Bladder microvascular endothelial cell (primary cell): ENCODE data around the gene PODXL2. TPM values are rescaled to one million over a fixed set of nuclear protein-coding genes. Genes with fewer than 3 reads are reported as not detected.

Experiments
- total RNA-seq: library from RNA; depleted of rRNA; stranded (reverse); fragments of >200 nt; gene quantifications from 2 replicates; pipeline ENCODE4 v1.2.3, GENCODE V29; 2014

The PODXL2 gene, protein sequence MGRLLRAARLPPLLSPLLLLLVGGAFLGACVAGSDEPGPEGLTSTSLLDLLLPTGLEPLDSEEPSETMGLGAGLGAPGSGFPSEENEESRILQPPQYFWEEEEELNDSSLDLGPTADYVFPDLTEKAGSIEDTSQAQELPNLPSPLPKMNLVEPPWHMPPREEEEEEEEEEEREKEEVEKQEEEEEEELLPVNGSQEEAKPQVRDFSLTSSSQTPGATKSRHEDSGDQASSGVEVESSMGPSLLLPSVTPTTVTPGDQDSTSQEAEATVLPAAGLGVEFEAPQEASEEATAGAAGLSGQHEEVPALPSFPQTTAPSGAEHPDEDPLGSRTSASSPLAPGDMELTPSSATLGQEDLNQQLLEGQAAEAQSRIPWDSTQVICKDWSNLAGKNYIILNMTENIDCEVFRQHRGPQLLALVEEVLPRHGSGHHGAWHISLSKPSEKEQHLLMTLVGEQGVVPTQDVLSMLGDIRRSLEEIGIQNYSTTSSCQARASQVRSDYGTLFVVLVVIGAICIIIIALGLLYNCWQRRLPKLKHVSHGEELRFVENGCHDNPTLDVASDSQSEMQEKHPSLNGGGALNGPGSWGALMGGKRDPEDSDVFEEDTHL
- total RNA-seq = 1.1 and 5.3 TPM in 2 replicates

DNA sequence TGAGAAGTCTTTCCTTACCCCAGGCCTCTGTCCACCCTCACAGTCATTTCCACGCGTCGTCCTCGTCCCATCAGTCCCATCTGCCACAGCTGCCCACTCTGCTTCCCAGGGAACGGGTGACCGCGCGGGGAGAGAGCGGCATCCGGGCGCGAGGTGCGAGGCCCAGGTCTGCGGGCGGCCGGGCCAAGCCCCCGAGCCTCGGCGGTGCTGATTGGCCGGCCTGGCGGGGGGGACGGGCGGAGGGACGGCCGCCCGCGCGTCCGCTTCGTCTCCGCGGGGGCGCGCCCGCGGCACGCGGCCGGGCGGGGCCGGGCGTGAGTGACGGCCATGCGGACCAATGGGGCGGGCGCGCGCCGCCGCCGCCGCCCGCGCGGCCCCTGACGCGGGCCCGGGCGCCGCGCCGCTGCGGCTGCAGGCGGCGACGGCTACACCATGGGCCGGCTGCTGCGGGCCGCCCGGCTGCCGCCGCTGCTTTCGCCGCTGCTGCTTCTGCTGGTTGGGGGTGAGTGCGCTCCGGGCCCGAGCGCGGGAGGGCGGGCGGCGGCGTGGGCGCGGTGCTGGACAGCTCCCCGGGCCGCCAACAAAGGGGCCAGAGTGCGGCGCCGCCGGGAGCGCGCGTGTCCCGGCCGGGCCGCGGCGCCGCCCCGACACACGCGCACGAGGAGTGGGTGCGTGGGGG is at the start of gene PODXL2:
PODXL2 (plus strand) TSS at position 398 of the 679 bp plus-strand sequence; CDS start at position 433, 35 bp downstream.

DNA sequence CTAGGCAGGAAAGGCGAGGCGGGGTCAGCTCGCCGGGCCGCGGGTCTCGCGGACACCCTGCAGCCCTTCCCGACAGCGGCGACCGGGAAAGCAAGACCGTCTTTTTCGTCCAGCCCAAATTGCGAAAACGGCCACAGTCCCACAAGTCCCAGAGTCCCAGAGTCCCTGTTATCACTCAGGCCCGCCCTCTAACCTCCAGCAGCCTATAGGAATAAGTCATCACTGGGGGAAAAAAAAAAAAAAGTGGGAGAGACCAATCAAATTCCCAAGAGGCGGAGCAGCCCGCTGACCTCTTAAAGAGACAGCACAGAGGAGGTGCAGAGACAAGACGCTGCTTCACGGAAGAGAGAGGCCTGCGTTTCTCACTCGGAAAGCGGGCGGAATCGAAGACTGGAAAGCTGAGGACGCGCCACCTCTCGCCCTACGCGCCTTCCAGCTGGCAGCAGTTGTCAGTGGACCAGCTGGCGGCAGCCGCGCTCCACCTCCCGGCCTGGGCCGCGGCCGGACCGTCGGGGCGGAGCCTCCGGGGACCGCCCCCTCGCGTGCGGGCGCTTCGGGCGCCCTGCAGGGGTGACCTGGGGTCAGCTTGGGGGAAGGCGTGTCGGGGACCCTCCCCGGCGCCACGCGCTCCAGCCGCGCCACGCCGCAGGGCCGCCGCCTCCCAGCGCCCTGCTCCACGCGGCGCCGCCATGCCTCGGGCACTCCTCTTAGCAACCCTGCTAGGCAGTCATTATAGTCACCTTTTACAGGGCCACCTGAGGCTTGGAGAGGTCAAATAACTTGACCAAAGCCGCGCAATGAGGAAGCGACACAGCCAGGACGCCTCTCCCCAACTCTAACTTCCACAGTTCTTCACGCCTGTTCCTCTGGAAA is 38.2 kb upstream of the PODXL2 start, which contains the start of gene TPRA1:
TPRA1 (minus strand) TSS at position 141 of the 873 bp plus-strand sequence. CDS start 10,587 bp downstream, outside the sequence.

DNA sequence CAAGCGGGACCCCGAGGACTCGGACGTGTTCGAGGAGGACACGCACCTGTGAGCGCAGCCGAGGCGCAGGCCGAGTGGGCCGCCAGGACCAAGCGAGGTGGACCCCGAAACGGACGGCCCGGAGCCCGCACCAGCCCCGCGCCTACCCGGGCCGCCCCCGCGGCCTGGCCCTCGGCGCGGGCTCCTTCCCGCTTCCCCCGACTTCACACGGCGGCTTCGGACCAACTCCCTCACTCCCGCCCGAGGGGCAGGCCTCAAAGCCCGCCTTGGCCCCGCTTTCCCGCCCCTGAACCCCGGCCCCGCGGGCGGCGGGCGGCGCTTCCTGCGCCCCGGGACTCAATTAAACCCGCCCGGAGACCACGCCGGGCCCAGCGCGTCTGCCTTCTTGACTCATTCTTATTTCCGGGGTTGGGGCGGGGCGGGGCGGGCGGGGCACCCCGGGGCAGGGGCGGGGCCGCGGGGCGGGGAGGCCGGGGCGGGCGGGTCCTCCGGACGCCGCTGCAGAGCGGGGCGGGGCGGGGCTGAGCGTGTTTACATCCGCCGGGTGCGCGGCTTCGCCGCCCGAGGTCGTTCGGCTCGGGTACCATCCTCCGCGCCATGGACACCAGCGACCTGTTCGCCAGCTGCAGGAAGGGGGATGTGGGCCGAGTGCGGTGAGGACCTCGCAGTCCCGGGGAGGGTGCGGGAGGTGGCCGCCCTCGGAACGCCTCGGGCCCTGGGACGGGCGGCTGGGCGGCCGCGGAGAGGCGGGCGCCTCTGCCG is 43.6 kb downstream of the PODXL2 start, which contains the start of gene ABTB1:
ABTB1 (plus strand) TSS at position 524 of the 762 bp plus-strand sequence; CDS start at position 598, 74 bp downstream.

Other genes starting within 250 kb of the PODXL2 start
- 28.5 and 35.9 TPM in 2 replicates for gene TPRA1, start 38.5 kb upstream of the PODXL2 start, total RNA-seq
- 70.4 and 87.2 TPM in 2 replicates for gene MCM2, start 30.8 kb upstream of the PODXL2 start, total RNA-seq
- gene ABTB1, start 43.8 kb downstream of the PODXL2 start, total RNA-seq = 9.3 and 11.8 TPM in 2 replicates
- 39.5 and 77.6 TPM in 2 replicates for gene MGLL, start 193.3 kb downstream of the PODXL2 start, total RNA-seq